CD4-positive, alpha-beta T cell treated with Interleukin-6 for 4 hours (primary cell): Measurements from ENCODE around the gene SIGLEC10.
"Not testable (repeated sequence)": the region's sequence is repeated elsewhere in the genome, so short reads cannot be mapped to it uniquely, and the experiment has no call there.

Experiments
- DNase-seq: peaks from one replicate; pipeline ENCODE4 v3.0.0-alpha.2; 2020; ENCODE audit warnings: mixed read lengths

The SIGLEC10 gene

DNA sequence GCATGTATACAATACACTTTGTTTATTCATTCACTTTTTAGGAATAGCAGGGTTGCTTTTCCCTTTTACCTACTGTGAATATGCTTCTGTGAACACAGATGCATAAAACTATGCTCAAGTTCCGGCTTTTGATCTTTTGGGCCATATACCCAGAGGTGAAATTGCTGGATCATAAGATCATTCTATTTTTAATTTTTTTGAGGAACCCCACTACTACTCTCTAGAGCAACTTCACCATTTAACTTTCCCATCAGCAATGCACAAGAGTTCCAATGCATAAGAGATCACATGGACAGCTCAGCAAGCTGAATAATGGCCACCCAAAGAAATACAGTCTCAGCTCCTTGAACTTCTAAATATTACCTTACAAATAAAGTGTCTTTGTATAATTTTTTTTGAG lies 17.0 kb upstream of the SIGLEC10 start:
- no peak for DNase-seq

DNA sequence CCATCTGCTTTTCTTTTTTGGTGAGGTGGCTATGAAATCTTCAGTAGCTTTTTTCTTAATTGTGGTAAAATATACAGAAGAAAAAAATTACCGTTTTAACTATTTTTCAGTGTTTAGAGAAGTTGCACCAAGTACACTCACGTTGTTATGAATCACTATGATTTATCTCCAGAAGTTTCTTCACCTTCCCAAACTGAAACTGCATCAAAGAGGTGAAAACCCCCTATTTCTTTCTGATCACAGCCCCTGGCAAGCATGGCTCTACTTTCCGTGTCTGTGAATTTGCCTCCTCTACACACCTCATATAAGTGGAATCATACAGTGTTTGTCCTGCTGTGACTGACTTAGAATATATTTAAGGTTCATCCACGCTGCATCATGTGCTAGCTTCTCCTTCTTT lies 15.6 kb upstream of the SIGLEC10 start:
- DNase-seq = no peak

DNA sequence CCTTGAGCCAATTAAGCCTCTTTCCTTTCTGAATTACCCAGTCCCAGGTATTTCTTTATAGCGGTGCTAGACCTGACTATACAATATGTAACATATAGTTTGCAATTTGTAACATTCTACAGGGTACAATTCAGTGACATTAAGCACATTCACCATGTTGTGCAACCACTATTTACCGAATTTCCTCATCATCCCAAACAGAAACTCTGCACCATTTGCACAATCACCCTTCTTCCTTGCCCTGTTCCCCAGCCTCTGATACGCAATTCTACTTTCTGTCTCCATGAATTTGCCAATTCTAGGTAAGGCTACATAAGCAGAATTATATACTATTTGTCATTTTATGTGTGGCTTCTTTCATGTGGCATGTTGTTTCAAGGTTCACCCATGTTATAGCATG lies 13.7 kb upstream of the SIGLEC10 start:
- DNase-seq = no peak

DNA sequence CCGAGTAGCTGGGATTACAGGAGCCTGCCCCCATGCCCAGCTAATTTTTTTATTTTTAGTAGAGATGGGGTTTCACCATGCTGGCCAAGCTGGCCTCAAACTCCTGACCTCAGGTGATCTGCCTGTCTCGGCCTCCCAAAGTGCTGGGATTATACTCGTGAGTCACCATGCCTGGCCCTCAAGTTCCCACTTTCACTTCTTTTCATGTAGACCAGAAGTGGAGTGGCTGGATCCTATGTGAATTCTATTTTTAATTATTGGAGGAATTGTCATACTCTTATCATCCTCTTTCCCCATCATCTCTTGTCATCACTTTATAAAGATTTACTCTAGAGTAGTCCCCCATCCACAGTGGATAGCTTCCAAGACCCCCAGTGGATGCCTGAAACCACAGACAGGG lies 12.8 kb upstream of the SIGLEC10 start:
- no peak for DNase-seq

DNA sequence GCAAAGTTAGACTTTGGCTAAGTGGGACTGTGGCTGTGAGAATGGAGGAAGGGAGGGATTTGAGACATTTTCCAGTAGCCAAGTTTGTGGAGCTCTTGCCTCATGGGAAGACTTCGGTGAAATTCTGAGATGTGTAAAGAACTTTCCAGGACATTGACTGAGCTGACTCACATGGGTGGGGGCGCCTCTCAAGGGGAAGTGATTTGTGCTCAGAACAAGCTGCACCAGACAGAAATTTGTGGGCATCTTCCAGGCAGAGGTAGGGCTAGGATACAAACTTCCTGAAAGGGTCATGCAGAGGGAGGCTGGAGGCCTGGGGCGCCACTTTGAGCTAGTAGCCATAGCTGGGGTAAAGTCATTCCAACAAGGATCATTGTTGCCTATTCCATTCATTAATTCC lies 9.8 kb upstream of the SIGLEC10 start:
- DNase-seq = no peak

DNA sequence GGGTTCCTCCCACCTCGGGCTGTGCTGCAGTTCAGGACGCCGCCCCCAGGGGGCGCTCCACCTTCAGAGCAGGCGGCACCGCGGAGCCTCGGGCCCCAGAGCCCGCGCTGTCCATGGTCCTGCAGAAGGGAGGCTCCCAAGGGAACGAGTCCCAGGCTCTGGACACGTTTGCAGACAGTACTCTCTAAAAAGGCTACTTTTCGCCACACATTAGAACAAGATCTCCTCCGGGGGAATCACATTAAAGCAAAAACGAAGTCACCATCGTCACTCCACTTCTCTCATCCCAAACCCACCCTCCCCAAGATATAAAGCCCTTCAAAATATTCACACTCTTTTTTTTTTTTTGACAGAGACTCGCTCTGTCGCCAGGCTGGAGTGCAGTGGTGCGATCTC lies 4.6 kb upstream of the SIGLEC10 start:
- DNase-seq = peak; percentile 82

DNA sequence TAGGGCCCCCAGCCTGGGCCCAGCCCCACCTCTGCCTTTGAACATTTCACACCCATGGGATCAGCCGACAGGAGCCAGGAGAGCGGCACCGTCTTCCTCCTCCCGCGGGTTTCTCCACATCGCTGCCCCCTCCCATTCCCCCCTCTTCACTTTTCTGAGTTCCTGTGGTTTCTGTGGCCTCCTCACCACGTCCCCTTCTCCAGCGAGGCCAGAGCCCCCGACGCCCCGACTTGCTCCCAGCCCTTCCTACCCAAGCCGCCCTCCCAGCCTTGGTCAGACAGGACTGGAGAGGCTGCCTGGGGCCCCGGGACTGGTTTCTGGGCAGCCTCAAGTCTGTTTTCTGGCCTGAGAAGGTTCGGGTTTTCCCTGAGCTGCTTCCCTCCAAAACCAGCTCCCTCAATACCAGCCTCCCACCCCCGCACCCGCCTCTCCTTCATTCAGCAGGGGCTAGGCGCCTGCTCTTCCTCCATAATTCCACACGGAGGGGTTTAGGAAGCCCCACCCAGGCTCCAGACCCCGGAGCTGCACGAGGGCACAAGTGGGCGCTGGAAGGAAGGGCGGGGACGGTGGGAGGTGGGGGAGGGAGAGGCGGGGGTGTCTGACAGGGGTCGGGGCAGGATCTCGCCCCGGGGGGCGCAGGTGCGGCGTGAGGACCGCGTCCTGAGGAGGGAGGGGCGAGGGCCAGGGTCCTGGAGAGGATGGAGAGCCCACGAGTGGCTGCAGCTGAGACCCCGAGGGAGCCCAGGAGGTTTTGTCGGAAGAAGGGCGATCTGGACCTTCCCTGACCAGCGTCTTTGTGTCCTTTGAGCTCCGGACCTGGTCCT lies 4.0 kb upstream of the SIGLEC10 start:
- DNase-seq = no peak

DNA sequence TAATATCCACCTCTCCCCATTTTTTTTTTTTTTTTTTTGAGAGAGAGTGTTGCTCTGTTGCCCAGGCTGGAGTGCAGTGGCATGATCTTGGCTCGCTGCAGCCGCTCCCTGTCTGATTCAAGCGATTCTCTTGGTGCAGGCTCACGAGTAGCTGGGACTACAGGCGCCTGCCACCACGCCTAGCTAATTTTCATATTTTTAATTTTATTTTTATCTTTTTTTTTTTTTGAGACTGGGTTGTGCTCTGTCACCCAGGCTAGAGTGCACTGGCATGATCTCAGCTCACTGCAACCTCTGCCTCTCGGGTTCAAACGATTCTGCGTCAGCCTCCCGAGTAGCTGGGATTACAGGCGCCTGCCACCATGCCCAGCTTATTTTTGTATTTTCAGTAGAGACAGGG lies 3.1 kb upstream of the SIGLEC10 start:
- not testable (repeated sequence) for DNase-seq

DNA sequence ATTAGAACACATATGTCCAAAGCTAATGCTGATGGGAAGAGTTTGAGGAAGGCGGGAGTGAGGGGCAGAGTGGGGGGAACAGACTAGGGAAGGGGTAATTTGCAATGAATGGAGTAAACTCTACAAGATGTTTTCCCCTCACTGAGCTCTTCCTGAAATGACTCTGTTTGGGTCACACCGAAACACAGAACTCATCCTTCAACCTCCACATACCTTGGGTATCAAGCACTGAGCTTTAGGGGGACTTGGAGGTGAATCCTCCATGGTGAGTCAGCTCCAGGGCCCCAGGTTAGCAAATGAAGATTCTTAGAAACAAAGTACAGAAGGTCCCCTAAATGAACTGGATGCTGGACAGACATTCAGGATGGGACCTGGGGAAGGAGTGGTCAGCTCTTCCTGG lies 1.3 kb upstream of the SIGLEC10 start:
- DNase-seq = no peak

DNA sequence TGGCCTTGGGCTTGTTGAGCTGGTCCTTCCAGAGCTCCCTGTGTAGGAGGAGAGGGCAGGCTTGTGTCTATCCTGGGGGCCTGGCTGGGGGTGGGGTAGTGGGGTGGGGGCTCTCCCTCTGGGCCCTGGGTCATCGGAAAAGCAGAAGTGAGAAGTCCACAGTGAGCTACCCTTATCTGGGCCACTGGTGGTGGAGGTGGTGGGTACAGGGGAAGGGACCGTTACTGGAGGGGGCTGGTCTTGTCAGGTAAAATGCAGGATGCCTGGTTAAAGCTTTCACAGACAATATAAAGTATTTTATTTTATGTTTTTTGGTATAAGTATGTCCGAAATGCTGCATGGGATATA lies 342 bp upstream of the SIGLEC10 start:
- DNase-seq = no peak

DNA sequence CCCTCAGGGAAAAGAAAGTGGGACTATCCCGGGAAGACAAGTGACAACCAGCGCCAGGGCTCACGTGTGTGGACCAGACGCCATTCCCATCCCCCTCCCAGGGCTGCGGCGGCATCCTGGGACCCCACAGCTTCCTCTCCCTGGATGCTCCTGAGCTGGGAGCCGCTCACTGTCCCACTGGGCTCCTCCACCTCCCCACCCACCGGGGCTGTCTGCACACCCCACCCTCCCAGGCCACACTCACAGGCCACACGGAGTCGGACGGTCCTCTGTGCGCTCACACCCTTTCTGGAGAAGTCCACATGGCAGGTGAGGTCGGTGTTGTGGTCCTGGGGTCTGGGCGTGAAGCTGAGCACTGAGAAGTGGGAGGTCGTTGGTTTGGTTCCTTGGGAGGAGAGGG lies 1.0 kb downstream of the SIGLEC10 start:
- DNase-seq = not testable (repeated sequence)

DNA sequence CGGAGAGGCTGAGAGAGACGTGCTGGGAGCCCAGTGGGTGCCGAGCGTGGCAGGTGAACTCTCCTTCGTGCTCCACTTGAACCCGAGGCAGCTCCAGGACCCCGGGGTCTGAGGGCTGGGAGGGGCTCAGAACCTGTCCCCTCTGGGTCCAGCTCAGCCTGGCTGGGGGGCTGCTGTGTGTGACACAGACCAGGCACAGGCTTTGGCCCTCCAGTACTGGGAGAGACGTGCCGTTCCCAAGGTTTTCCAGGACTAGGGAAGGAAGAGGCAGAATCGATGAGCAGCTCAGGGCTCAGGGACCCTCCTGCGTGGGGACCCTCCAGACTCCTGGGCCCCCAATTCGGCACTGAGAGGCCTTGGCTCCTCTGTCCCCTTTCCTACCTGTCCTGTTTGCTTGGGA lies 2.3 kb downstream of the SIGLEC10 start:
- DNase-seq = no peak

DNA sequence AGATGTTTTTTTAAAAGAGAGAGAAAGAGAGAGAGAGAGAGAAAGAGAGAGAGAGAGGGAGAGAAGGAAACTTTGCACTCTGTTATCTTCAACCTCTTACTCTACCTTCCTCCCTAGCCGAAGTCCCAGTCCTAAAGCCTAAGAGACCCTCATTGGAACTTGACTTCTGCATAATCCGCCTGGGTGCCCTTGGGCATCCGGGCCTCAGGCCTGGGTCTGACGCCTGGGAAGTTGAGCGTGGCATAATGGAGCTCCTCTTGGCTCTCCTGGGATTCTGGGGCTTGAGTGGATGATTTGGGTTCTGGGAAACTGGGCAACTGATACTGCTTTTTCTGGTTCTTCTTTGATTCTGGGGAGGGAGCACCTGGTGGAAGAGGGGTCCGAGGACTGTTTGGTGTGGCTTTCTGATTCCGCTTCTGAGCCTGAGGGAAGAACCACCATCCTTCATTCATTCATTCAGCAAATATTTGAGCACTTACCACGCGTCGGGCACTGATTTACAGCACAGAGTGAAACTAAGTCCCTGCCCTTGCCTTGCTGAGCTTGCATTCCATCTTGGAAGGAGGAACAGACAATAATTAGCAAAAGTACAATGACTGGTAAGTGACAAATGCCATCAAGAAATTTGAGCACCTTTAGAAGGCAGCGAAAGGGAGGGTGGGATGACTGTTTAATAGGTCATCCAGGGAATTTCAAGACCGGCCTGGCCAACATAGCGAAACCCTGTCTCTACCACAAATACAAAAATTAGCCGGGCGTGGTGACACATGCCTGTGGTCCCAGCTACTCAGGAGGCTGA lies 6.3 kb downstream of the SIGLEC10 start:
- no peak for DNase-seq

DNA sequence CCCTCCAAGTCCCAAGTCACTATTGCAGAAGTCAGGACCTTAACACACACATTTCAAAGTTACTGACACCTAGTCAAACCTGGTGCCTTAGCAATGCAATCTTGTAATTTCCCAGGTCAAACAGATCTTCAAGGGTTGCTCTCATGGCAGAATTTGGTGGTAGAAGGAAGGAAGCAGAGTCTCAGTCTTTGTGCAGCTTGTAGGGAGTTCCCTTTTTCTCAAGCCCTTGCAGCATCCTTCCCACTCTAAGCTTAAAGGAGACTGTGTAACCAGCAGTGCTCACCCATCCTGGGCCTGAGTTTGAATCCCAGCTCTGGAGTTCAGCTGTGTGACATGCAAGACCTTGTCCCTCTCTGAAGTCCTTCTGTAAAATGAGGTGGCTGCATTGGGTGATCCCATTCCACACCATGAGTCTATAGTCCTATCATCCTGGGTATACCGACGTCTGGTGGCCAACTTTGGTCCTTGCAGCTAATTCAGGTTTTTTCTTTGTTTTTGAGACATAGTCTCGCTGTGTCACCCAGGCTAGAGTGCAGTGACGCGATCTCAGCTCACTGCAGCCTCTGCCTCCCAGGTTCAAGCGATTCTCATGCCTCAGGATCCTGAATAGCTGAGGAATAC lies 9.8 kb downstream of the SIGLEC10 start:
- peak; percentile 42 for DNase-seq

DNA sequence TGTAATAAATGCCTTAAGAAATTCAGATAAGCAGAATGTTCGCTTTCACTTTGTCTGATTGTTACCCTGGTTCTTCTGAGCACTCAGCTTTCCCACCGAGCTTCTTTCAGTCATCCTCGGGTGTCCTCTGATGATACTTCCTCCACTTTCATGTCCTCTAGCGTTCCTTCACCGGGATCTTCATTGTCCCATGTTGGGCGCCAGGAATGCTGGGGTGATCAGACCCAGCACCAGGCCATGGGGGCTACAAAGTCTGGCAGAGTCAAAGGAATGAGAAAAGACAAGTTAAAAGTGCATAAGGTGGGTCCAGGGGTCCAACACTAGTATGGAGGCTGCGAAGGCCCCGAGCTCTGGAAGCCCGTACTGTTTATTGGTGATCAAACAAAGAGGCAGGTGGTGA lies 15.3 kb downstream of the SIGLEC10 start:
- DNase-seq = no peak

DNA sequence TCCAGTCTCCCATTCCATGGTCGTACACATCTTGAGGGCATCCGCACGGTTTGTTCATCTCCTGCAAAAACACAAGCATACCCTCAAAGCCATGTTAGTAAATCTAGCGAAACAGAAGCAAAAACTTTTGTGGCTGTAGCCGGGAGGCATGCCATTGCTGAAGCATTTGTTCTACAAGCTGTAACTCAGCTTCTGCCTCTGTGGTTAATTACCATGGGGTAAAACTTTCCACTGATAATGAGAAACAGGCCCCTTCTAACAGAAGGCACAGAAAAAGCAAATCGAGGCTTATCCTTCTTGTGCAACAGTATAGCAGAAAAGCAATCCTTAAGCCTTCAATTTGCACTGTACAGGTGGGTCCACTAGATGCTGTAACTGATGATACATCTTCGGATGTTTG lies 17.5 kb downstream of the SIGLEC10 start:
- DNase-seq = not testable (repeated sequence)

DNA sequence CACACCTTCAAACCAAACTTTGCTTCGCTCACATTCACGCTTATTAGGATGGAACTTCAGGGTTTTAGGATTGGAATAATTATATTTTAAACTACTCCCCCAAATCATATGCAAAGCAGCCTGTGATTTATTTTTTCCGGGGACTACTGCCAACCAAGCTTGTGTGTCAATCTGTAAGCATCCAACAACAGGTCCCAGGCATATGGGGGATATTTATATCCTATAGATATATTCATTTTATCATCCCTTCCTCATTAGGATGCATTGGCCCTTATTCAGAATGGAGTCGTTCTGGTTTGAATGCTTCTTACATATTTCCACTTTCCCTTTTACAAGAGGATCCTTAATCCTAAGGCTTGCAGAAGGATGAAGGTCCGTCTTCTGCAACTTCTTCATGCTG lies 18.2 kb downstream of the SIGLEC10 start:
- DNase-seq = no peak

DNA sequence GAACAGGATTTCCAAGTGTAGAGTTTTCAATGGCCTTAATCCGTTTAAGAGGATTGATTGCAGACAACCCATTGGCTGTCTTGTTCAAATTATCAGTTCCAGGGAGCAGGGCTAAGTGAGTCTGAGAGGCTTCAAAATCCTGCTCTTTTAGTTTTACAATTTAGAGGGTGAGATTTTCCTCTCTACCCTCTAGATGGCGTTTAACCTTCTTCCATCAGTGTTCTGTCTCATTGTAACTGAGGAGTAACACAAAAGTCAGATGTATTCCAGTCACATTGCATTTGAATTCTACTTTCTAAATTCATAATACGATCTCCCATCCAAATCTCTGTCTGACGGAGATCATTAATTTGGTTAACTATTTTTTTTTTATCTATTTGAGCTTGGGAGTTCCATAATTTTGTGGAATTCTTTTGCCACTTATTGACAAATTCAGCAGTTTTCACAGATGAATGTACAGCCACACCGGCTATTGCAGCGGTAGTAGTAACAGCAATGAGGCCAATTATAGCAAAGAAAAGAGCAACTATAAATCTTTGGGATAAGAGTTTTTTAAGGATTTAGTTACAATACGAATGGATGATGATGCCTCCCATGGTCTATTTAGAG lies 19.2 kb downstream of the SIGLEC10 start:
- no peak for DNase-seq

DNA sequence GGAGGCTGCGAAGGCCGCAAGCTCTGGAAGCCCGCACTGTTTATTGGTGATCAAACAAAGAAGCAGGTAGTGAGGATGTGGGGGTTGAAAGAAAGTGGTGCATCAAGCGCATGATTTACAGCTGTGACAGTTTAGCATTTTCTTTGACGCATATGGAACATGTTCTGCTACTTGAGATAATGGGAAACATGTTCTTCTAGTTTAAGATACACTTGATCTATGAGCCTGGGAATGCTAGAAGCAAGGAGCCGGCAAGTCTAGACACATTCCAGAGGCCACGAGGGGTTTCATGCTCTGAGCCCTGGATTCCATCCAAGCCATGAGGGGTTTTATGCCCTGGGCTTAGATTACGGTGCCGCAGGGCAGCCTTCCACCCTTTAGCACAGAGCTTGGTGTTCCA lies 20.0 kb downstream of the SIGLEC10 start:
- not testable (repeated sequence) for DNase-seq

DNA sequence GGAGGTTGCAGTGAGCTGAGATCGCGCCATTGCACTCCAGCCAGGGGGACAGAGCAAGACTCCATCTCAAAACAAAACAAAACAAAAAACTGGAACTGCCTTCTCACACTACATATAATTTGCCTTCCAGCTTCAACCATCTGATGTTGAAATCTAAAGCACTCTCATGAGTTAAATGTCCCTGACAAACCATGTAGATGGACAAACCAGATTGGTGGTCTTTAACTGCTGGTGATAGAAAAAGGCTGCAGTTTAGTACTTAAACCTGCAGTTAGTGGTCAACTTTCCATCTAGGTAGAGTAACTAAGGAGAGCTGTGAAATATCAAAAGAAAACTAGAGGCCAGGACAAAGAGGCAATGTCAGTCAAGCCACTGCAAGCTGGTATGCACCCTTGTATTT lies 21.3 kb downstream of the SIGLEC10 start:
- DNase-seq = no peak

DNA sequence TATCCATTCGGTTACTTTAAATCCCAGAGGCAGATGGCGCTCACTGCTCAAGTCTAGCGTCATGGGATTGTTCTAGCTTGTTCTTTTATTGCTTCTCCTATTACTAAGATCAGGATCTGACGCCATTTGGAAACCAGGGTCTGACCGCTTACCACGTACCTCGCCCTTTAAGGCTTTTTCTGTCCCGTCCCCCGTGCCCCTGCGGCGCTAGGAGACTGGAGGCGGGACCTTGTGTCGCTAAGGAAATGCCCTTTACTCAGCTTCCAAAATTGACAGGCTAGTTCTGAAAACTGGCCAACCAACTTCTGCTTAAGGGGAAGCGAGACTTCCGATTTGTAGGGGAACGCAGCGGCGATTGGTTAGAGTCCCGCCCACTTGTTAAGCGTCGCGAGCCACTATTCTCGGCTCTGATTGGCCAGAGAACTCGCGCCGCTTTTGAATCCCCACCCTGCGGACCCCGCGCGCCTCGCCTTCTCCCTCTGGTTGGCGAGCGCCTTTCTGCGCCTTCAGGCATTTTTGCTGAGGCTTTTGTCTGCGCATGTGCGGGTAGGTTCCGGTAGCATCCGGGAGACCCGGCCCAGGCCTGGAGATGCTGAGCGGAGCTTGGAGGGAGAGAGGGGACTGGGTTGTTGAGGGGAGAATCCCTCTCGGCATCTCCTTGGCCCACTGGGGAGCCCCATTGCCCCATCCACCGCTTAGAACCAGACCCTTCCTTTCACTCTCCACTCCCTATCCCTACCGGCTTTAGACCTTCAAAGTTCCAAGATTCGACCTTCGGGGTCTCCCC lies 23.2 kb downstream of the SIGLEC10 start:
- DNase-seq = peak; percentile 86

DNA sequence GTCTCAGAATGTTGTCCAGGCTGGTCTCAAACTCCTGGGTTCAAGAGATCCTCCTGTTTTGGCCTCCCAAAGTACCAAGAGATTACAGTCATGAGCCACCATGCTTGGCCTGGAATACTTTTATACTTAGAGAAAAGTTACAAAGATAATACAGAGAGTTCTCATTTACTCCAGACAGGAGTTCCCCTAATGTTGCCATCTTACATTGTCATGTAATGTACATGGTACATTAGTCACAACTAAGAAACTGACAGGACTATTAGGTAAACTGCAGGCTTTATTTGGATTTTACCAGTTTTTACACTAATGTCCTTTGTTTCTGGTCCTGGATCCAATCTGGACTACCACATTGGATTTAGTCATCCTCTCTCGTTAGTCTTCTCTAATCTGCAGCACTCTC lies 24.7 kb downstream of the SIGLEC10 start:
- no peak for DNase-seq
